Large intestine (tissue), 3 donors: Measurements from ENCODE around the gene ADCY7. TPM values are rescaled to one million over a fixed set of nuclear protein-coding genes. Genes with fewer than 3 reads are reported as not detected.
A peak's percentile ranks its signal among the peaks of the same experiment; 100 is the strongest.

ENCODE experiments used
- DNase-seq, 2 donors: peaks; one replicate each; pipeline versions ENCODE4 v3.0.0 to v3.0.0-alpha.2; 2013
- H3K27ac ChIP-seq: one replicate; pipeline ENCODE4 v1.5.1; 2013; ENCODE audit warnings: low read length
- H3K27me3 ChIP-seq: 2 replicates; pipeline ENCODE4 v1.6.1; 2013; ENCODE audit warnings: low read length; ENCODE audit not compliant: control insufficient read depth, insufficient read depth
- H3K36me3 ChIP-seq: 2 replicates; pipeline ENCODE4 v1.6.1; 2013; ENCODE audit warnings: low read length; ENCODE audit not compliant: control insufficient read depth, insufficient read depth
- H3K4me1 ChIP-seq: one replicate; pipeline ENCODE4 v1.6.1; 2013; ENCODE audit warnings: low read length; ENCODE audit not compliant: control insufficient read depth, insufficient read depth
- H3K4me3 ChIP-seq: one replicate; pipeline ENCODE4 v1.5.1; 2013; ENCODE audit warnings: low read length
- H3K9me3 ChIP-seq: one replicate; pipeline ENCODE4 v1.6.1; 2013; ENCODE audit warnings: mild to moderate bottlenecking, low read depth, low read length, moderate library complexity; ENCODE audit not compliant: control insufficient read depth
- WGBS: methylation state at CpG from one replicate; pipeline ENCODE4 v1.1.5; 2013; ENCODE audit warnings: low lambda C conversion rate; ENCODE audit not compliant: insufficient coverage; 5-methylcytosine and 5-hydroxymethylcytosine counted together
- polyA plus RNA-seq: library from polyadenylated mRNA; unstranded; fragments of 120-200 nt; gene quantifications from one replicate; pipeline ENCODE4 v1.2.1, GENCODE V29; 2013

The ADCY7 gene
- polyA plus RNA-seq, 1 donor: 10.0 TPM

DNA sequence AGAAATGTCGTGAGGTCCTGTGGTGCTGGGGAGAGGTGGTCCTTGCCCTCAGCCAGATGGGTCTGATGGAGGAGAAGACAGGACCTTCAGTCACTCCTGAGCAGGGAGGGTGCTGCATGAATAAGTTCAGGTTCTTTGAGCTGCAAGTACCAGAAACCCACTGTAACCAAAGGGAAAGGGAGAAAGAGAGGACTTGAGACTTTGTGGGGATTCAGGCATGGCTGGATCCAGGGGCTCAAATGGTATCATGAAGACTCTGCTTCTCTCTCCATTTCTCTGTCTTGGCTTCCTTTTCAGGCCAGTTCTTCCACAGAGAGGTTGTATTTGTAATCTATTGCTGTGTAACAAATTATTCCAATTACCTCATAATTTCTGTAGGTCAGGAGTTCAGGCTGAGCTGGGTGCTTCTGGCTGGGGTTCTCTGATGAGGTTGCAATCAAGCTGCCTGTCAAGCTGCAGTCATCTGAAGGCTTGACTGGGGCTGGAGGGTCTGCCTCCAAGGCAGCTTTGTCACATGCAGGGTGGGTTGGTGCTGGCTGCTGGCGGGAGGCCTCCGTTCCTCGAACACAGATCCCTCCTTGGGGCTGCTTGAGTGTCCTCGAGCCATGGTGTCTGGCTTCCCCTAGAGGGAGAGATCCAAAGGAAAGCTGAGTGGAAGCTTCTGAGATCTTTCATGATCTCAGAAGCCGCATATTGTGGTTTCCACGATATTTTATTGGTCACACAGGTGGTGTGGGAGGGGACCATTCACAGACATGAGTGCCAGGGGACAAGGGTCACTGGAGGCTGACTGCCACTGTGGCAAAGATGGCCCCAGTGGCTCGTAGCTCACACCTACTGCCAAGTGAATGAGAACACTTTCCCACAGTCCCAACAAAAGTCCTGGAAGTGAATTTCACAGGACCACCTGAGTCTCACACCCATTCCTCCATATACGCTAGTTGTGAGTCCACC, 5.9 kb upstream of the ADCY7 start:
- H3K9me3 ChIP-seq: peaks cover 5% of the 10 kb centered on the region
- H3K4me3 ChIP-seq: no peak overlapping the region
- H3K36me3 ChIP-seq: no peaks in the 10 kb centered on the region
- no peaks in the 10 kb centered on the region for H3K27me3 ChIP-seq
- DNase-seq: no peak
- no CpG with 5 or more reads among the region's 9 CpGs for whole genome bisulfite sequencing
- H3K4me1 ChIP-seq: peaks cover 4% of the 10 kb centered on the region
- no peak overlapping the region for H3K27ac ChIP-seq

DNA sequence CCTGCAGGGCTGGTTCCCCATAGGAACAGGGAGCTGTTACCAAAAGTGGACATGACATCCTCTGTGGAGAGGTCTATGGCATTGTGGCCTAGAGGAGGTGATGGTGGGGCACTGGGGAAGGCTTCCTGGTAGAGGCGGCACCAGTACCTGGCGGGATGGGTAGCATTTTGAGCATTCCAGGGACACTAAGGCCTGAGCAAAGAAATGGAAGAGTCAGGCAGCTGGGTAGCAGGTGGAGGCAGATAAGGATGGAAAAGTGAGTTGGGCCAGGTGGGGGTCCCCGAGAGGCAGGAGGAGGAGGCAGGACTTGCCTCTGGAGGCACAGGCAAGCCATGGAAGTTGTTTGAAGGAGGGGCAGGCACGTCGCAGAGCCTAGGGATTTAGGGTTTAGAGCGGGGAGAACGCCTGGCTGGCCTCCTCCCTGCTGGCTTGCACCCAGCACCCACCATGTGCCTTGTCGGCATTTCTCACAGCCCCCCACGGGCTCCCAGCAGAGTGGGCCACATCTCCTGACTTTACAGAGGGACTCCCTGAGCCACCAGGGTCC, 5.1 kb upstream of the ADCY7 start:
- WGBS: no CpG with 5 or more reads among the region's 9 CpGs
- Histone ChIP-seq H3K27ac (no peak overlapping the region), H3K27me3 (no peaks in the 10 kb centered on the region), H3K36me3 (no peaks in the 10 kb centered on the region), H3K4me3 (no peak overlapping the region), H3K9me3 (peaks cover 5% of the 10 kb centered on the region), H3K4me1 (peaks cover 11% of the 10 kb centered on the region)
- DNase-seq: no peak

DNA sequence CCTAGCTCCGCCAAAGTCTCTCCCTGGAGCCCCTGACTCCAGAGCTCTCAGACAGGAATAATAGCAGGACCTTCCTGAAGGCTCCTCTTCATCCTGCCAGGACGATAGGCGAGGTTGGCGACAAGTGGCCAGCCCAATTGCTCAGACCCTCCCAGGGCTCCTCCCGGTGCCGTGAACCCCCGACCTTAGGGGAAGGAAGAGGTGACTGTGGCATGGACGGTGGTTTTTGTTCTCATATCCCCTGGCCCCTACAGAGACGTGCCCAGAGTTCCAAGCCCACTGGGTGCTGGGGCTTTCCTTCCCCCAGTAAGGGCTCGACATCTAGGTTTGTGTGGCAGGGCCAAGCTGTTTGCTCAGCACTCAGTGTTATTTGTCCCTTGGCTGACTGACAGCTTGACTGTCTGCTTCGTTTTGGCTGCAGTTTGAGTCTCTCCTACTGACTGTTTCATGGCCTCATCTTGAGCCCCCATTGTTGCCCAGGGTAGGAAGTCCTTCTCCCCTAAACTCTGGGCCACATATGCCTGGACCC, 4.6 kb upstream of the ADCY7 start:
- Histone ChIP-seq H3K27ac (no peak overlapping the region), H3K4me3 (no peak overlapping the region), H3K27me3 (no peaks in the 10 kb centered on the region), H3K4me1 (peaks cover 15% of the 10 kb centered on the region), H3K36me3 (no peaks in the 10 kb centered on the region), H3K9me3 (peaks cover 5% of the 10 kb centered on the region)
- WGBS: 67% methylated on average over 1 of the region's 11 CpGs
- no peak for DNase-seq

DNA sequence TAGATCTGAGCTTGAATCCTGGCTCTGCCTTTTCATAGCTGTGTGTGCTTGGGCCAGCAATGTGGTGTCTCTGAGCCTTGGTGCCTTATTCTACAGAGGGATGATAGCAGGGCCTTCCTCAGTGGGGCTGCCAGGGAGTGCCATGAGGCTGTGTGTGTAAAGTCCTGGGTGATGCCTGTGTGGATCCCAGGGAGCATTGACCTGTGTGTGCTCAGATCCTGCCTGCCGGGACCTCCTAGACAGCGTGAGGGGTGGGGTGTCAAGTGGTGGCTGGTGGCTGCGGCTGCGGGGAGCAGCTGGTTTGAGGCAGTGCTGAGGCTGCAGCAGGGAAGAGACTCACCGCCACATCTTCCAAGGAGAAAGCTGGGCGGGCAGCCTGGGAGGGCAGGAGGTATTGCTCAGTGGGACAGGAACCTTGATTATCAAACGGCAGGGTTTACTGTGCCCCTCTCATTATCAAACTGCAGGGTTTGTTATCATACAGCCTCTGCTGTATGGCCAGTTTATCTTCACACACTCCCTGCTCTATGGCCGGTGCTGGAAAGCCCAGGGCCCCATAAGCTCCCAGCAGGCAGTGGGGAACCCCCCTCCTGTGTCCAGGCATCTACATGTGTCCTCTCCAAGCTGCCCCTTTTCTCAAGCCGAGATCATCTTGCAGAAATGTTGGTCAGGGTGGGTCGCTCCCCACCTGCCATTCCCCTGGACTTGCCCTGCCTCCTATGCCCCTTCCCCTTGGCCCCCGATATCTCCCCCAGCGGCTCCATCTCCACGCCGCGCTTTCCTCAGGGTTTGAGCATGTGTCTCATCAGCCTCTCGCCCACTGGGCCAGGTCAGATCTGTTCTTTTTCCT, 3.1 kb upstream of the ADCY7 start:
- peaks cover 19% of the 10 kb centered on the region for H3K4me1 ChIP-seq
- no peak overlapping the region for H3K27ac ChIP-seq
- DNase-seq: peak in 1 of 2 donors; percentile 73
- no peaks in the 10 kb centered on the region for H3K27me3 ChIP-seq
- no CpG with 5 or more reads among the region's 16 CpGs for WGBS
- peaks cover 5% of the 10 kb centered on the region for H3K9me3 ChIP-seq
- H3K4me3 ChIP-seq: no peak overlapping the region
- no peaks in the 10 kb centered on the region for H3K36me3 ChIP-seq

DNA sequence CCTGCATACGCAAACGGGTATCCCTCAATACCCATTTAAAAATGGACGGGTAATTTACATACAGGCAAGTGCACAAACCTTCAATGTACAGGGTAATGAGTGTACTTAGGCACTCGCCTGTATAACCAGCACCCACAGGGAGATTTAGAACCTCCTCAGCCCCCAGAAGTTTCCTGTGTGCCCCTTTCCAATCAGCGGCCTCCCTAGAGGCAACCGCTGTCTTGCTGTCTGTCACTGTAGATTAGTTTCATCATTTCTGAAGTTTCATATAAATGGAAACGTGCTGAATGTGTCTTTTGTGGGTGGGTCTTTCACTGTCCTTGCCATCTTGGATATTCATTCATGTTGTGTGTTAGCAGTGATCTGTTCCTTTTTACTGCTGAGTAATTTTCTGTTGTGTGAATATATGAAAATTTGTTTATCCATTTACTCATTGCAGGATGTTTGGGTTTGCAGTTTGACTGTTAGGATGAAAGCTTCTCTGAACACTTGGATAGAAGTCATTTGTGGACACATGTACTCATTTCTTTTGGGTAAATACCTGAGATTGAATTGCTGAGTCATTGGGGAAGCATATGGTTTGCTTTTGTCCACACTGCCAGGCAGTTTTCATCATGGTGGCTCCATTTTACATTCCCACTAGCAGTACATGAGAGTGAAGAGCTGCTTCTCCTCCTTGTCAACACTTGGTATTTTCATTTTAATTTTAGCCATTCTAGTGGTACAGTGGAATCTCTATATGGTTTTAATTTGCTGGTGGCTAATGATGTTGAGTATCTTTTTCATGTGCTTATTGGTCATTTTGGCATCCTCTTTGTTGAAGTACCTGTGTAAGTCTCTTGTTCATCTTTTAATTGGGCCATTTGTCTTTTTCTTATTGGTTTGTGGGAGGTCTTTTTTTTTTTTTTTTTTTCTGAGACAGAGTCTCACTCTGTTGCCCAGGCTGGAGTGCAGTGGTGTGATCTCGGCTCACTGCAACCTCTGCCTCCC, 2.1 kb upstream of the ADCY7 start:
- Histone ChIP-seq H3K27ac (no peak overlapping the region), H3K36me3 (no peaks in the 10 kb centered on the region), H3K4me1 (peaks cover 19% of the 10 kb centered on the region), H3K4me3 (no peak overlapping the region), H3K9me3 (peaks cover 5% of the 10 kb centered on the region), H3K27me3 (no peaks in the 10 kb centered on the region)
- WGBS: no CpG with 5 or more reads among the region's 8 CpGs
- no peak for DNase-seq

DNA sequence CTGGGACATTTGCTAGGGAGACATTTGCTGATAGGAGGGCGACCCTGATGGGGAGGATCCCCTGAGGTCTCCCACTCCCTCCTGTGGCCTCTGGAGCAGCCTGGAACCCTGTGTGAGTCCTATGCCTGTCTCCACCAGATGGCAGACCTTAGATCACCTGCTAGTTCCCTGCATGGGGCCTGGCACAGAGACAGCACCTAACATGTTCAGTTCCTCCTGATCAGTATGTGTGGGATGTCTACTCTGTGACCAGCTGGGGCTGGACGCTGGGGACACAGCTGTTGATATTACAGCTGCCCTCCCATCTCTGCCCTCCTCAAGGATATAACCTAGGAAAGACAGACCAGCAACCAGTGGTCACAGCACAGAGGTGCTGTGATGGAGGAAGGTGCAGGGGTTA, 1.1 kb upstream of the ADCY7 start:
- no peaks in the 10 kb centered on the region for H3K27me3 ChIP-seq
- peak in 1 of 2 donors; percentile 50 for DNase-seq
- H3K4me3 ChIP-seq: no peak overlapping the region
- H3K9me3 ChIP-seq: peaks cover 4% of the 10 kb centered on the region
- WGBS: no CpG with 5 or more reads among the region's 2 CpGs
- no peaks in the 10 kb centered on the region for H3K36me3 ChIP-seq
- H3K4me1 ChIP-seq: peaks cover 19% of the 10 kb centered on the region
- H3K27ac ChIP-seq: no peak overlapping the region

DNA sequence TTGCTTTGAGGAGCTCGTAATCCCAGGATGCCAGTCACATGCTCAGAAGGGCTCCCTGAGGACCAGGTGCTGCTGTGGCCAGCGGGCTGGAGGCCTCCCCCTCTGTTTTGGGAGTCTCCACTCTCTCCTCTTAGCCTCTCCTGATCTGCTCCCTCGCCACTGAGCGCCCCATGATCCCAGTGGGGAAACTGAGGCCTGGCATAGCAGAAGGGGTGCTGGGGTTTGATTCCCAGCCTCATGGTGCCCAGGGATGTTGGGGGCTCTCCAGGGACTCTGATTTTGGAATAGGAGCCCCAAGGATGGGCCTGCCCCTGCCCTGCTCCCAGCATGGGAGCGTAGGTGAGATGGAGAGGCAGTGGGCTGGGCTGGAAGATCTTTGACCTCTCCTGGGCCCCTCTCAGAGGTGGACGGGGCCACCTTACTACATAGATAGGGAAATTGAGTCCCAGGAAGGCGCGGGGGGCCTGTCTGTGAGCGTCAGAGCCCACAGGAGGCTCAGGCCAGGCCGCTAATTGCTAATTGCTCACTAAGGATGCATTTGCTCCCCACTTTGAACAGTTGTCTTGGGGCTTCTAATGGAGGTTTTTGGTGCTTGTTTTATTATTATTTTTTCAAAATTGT, 525 bp upstream of the ADCY7 start:
- no peak overlapping the region for H3K27ac ChIP-seq
- no peak overlapping the region for H3K4me3 ChIP-seq
- no CpG with 5 or more reads among the region's 10 CpGs for WGBS
- peaks cover 19% of the 10 kb centered on the region for H3K4me1 ChIP-seq
- H3K36me3 ChIP-seq: no peaks in the 10 kb centered on the region
- H3K9me3 ChIP-seq: no peaks in the 10 kb centered on the region
- no peak for DNase-seq
- H3K27me3 ChIP-seq: no peaks in the 10 kb centered on the region

DNA sequence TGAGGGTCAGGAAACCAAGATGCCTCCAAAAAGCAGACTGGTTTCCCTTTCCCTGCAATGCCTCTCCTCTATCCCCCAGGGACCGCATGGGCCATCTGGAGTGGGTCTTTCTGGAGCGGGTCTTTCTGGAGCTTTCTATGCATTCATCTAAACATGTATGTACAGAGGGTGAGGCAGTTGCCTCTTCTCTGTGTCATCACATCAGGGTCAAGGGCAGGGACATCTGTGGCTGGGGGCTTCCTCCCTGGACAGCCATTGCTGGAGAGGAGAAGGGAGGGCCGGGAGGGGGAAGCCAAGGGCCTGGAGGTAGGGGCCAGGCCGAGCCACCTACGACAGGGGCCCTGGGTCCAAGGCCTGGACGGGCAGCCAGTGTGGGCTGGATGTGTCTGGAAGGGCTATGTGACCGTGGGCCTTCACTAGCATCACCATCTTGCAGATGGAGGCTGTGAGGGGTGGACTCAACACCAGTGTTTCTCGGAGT, 840 bp downstream of the ADCY7 start:
- WGBS: no CpG with 5 or more reads among the region's 8 CpGs
- H3K9me3 ChIP-seq: no peaks in the 10 kb centered on the region
- no peaks in the 10 kb centered on the region for H3K27me3 ChIP-seq
- H3K4me1 ChIP-seq: peaks cover 19% of the 10 kb centered on the region
- no peak overlapping the region for H3K4me3 ChIP-seq
- no peaks in the 10 kb centered on the region for H3K36me3 ChIP-seq
- DNase-seq: no peak
- no peak overlapping the region for H3K27ac ChIP-seq

DNA sequence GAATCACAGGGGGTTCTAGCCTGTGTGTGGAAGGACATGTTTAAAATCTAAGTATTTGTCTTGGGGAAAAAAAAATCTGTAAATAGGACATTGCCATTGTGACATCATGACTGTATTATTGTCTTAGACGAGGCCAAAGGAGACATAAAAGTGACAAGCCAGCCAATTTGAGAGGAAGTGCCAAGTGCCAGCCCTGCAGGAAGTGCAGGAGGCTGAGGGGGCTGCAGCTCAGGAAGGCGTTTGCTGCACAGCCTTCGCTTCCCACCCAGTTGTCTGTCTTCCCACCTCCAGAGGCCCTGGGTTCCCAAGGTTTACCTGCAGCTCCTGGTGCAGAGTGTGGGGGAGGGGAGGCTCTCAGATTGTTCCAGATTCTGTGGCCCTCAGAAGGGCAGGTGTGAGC, 1.3 kb downstream of the ADCY7 start:
- no peaks in the 10 kb centered on the region for H3K9me3 ChIP-seq
- no peaks in the 10 kb centered on the region for H3K27me3 ChIP-seq
- H3K4me1 ChIP-seq: peaks cover 19% of the 10 kb centered on the region
- no peaks in the 10 kb centered on the region for H3K36me3 ChIP-seq
- H3K4me3 ChIP-seq: no peak overlapping the region
- WGBS: 0% methylated on average over 1 of the region's 3 CpGs
- DNase-seq: no peak
- no peak overlapping the region for H3K27ac ChIP-seq
